WTC11 (cell line): ENCODE measurements around the gene C10orf71. TPM values are rescaled to one million over a fixed set of nuclear protein-coding genes. Genes with fewer than 3 reads are reported as not detected.

ENCODE experiments used
- ATAC-seq: fragments of 200-7000 bp; cut with Tn5 transposase; 2 replicates; pipeline ENCODE4 v1.10.0; 2021; ENCODE audit warnings: mild to moderate bottlenecking, moderate library complexity
- CTCF ChIA-PET: fragments of 300-600 bp; sonication (Branson Sonifier 250); formaldehyde crosslinking; loops from one replicate; lab custom pipeline; 2021; ENCODE audit warnings: antibody characterized with exemption; lab: Charles Lee
- POLR2A ChIA-PET: fragments of 350-600 bp; sonication (Branson Sonifier 250); formaldehyde crosslinking; loops from one replicate; lab custom pipeline; 2021; ENCODE audit warnings: antibody characterized with exemption; lab: Charles Lee
- DNase-seq: peaks from one replicate; pipeline ENCODE4 v3.0.0; 2021; ENCODE audit warnings: low spot score
- H3K27ac Mint-ChIP-seq: 2 replicates; pipeline ENCODE4 v1.8.0; 2021; ENCODE audit warnings: mixed read lengths
- H3K27me3 Mint-ChIP-seq: 2 replicates; pipeline ENCODE4 v1.8.0; 2021; ENCODE audit warnings: low read depth, mild to moderate bottlenecking, moderate library complexity, mixed read lengths
- H3K36me3 Mint-ChIP-seq: 2 replicates; pipeline ENCODE4 v1.8.0; 2021; ENCODE audit warnings: mixed read lengths
- H3K4me1 Mint-ChIP-seq: 2 replicates; pipeline ENCODE4 v1.8.0; 2022; ENCODE audit warnings: mixed read lengths
- H3K4me3 Mint-ChIP-seq: 2 replicates; pipeline ENCODE4 v1.8.0; 2021; ENCODE audit warnings: mild to moderate bottlenecking, moderate library complexity, mixed read lengths
- H3K9me3 Mint-ChIP-seq: 2 replicates; pipeline ENCODE4 v1.8.0; 2021; ENCODE audit warnings: mixed read lengths
- ATF3 ChIP-seq: sonication (generic); formaldehyde crosslinking; conservative IDR thresholded peaks from 2 replicates; pipeline ENCODE4 v1.8.1; 2022; ENCODE audit warnings: mild to moderate bottlenecking, missing genetic modification reagents
- ERG ChIP-seq: fragments of 250-450 bp; sonication (Bioruptor Pico); IDR thresholded peaks from 2 replicates; pipeline ENCODE4 v1.8.0; 2021; ENCODE audit warnings: mild to moderate bottlenecking
- GABPB1 ChIP-seq: sonication (generic); formaldehyde crosslinking; IDR thresholded peaks from 2 replicates; pipeline ENCODE4 v1.8.1; 2023; ENCODE audit warnings: mild to moderate bottlenecking, missing genetic modification reagents
- GRHL2 ChIP-seq: fragments of 250-450 bp; sonication (Bioruptor Pico); IDR thresholded peaks from 2 replicates; pipeline ENCODE4 v1.8.0; 2022; ENCODE audit warnings: mild to moderate bottlenecking, moderate library complexity; ENCODE audit not compliant: insufficient replicate concordance, severe bottlenecking
- MXD4 ChIP-seq: fragments of 250-450 bp; sonication (Bioruptor Pico); IDR thresholded peaks from 2 replicates; pipeline ENCODE4 v1.8.0; 2021; ENCODE audit warnings: mild to moderate bottlenecking, moderate library complexity, borderline replicate concordance
- MYBL2 ChIP-seq: sonication (generic); formaldehyde crosslinking; IDR thresholded peaks from 2 replicates; pipeline ENCODE4 v1.8.1; 2023; ENCODE audit warnings: mild to moderate bottlenecking, moderate library complexity, missing genetic modification reagents
- NR2C2 ChIP-seq: sonication (generic); formaldehyde crosslinking; IDR thresholded peaks from 2 replicates; pipeline ENCODE4 v1.8.0; 2022; ENCODE audit warnings: mild to moderate bottlenecking, missing genetic modification reagents
- SMAD3 ChIP-seq: sonication (generic); formaldehyde crosslinking; IDR thresholded peaks from 2 replicates; pipeline ENCODE4 v1.8.0; 2022; ENCODE audit warnings: missing genetic modification reagents, mild to moderate bottlenecking, borderline replicate concordance
- TEAD4 ChIP-seq: sonication (generic); formaldehyde crosslinking; IDR thresholded peaks from 2 replicates; pipeline ENCODE4 v1.8.0; 2022; ENCODE audit warnings: mild to moderate bottlenecking, missing genetic modification reagents
- ZNF138 ChIP-seq: sonication (generic); formaldehyde crosslinking; conservative IDR thresholded peaks from 2 replicates; pipeline ENCODE4 v1.8.1; 2022; ENCODE audit warnings: mild to moderate bottlenecking, moderate library complexity, missing genetic modification reagents
- ZNF416 ChIP-seq: fragments of 250-450 bp; sonication (Bioruptor Pico); IDR thresholded peaks from 2 replicates; pipeline ENCODE4 v1.9.0; 2021; ENCODE audit warnings: mild to moderate bottlenecking, inconsistent platforms
- total RNA-seq: library from RNA; stranded (reverse); gene quantifications from 3 replicates; pipeline ENCODE4 v1.2.3, GENCODE V29; 2021
- TF ChIP-seq, protein P1 (sequence below): fragments of 250-450 bp; sonication (Bioruptor Pico); IDR thresholded peaks from 2 replicates; pipeline ENCODE4 v1.9.0; 2021; ENCODE audit warnings: mild to moderate bottlenecking
- TF ChIP-seq, protein P2 (sequence below): sonication (generic); formaldehyde crosslinking; IDR thresholded peaks from 2 replicates; pipeline ENCODE4 v1.8.1; 2023; ENCODE audit warnings: mild to moderate bottlenecking, missing genetic modification reagents, moderate library complexity
- TF ChIP-seq, protein P3 (sequence below): fragments of 250-450 bp; sonication (Bioruptor Pico); IDR thresholded peaks from 2 replicates; pipeline ENCODE4 v1.9.0; 2021; ENCODE audit warnings: mild to moderate bottlenecking, borderline replicate concordance

The C10orf71 gene
- total RNA-seq, 1 experiment from 2014 or later = not detected

- ChIA-PET POLR2A (no interaction called here), CTCF (no interaction called here)
- DNase-seq = no peak
- Mint-ChIP-seq H3K36me3 (no peaks in the 10 kb centered on the region), H3K27me3 (no peaks in the 10 kb centered on the region), H3K4me3 (no peak overlapping the region), H3K4me1 (peaks cover 8% of the 10 kb centered on the region), H3K9me3 (no peaks in the 10 kb centered on the region), H3K27ac (no peak overlapping the region)
- TF ChIP-seq ZNF416 (CRISPR knock-in tag) (no peak), ZNF138 (CRISPR knock-in tag) (no peak), GRHL2 (CRISPR knock-in tag) (no peak), ATF3 (CRISPR knock-in tag) (no peak), ERG (CRISPR knock-in tag) (no peak), NR2C2 (no peak), MXD4 (CRISPR knock-in tag) (no peak), SMAD3 (no peak), TEAD4 (CRISPR knock-in tag) (no peak), MYBL2 (CRISPR knock-in tag) (no peak), GABPB1 (CRISPR knock-in tag) (no peak)
- TF ChIP-seq, protein P1, sequence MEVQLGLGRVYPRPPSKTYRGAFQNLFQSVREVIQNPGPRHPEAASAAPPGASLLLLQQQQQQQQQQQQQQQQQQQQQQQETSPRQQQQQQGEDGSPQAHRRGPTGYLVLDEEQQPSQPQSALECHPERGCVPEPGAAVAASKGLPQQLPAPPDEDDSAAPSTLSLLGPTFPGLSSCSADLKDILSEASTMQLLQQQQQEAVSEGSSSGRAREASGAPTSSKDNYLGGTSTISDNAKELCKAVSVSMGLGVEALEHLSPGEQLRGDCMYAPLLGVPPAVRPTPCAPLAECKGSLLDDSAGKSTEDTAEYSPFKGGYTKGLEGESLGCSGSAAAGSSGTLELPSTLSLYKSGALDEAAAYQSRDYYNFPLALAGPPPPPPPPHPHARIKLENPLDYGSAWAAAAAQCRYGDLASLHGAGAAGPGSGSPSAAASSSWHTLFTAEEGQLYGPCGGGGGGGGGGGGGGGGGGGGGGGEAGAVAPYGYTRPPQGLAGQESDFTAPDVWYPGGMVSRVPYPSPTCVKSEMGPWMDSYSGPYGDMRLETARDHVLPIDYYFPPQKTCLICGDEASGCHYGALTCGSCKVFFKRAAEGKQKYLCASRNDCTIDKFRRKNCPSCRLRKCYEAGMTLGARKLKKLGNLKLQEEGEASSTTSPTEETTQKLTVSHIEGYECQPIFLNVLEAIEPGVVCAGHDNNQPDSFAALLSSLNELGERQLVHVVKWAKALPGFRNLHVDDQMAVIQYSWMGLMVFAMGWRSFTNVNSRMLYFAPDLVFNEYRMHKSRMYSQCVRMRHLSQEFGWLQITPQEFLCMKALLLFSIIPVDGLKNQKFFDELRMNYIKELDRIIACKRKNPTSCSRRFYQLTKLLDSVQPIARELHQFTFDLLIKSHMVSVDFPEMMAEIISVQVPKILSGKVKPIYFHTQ (CRISPR knock-in tag) = no peak
- TF ChIP-seq, protein P2, sequence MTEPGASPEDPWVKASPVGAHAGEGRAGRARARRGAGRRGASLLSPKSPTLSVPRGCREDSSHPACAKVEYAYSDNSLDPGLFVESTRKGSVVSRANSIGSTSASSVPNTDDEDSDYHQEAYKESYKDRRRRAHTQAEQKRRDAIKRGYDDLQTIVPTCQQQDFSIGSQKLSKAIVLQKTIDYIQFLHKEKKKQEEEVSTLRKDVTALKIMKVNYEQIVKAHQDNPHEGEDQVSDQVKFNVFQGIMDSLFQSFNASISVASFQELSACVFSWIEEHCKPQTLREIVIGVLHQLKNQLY (CRISPR knock-in tag) = no peak
- TF ChIP-seq, protein P3, sequence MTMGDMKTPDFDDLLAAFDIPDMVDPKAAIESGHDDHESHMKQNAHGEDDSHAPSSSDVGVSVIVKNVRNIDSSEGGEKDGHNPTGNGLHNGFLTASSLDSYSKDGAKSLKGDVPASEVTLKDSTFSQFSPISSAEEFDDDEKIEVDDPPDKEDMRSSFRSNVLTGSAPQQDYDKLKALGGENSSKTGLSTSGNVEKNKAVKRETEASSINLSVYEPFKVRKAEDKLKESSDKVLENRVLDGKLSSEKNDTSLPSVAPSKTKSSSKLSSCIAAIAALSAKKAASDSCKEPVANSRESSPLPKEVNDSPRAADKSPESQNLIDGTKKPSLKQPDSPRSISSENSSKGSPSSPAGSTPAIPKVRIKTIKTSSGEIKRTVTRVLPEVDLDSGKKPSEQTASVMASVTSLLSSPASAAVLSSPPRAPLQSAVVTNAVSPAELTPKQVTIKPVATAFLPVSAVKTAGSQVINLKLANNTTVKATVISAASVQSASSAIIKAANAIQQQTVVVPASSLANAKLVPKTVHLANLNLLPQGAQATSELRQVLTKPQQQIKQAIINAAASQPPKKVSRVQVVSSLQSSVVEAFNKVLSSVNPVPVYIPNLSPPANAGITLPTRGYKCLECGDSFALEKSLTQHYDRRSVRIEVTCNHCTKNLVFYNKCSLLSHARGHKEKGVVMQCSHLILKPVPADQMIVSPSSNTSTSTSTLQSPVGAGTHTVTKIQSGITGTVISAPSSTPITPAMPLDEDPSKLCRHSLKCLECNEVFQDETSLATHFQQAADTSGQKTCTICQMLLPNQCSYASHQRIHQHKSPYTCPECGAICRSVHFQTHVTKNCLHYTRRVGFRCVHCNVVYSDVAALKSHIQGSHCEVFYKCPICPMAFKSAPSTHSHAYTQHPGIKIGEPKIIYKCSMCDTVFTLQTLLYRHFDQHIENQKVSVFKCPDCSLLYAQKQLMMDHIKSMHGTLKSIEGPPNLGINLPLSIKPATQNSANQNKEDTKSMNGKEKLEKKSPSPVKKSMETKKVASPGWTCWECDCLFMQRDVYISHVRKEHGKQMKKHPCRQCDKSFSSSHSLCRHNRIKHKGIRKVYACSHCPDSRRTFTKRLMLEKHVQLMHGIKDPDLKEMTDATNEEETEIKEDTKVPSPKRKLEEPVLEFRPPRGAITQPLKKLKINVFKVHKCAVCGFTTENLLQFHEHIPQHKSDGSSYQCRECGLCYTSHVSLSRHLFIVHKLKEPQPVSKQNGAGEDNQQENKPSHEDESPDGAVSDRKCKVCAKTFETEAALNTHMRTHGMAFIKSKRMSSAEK (CRISPR knock-in tag) = no peak
- ATAC-seq = no peak
These were observed 70.5 kb downstream of the C10orf71 start for GRCh38 chr10:49369216-49370162.
